ENCODE measurements around the gene ARAF. TPM values are rescaled to one million over a fixed set of nuclear protein-coding genes. Genes with fewer than 3 reads are reported as not detected.

The ARAF gene
- total and polyA plus RNA-seq, 2 of the 4 experiments (the other 2 are of a cell fraction): 9.1 to 52.2 TPM

DNA sequence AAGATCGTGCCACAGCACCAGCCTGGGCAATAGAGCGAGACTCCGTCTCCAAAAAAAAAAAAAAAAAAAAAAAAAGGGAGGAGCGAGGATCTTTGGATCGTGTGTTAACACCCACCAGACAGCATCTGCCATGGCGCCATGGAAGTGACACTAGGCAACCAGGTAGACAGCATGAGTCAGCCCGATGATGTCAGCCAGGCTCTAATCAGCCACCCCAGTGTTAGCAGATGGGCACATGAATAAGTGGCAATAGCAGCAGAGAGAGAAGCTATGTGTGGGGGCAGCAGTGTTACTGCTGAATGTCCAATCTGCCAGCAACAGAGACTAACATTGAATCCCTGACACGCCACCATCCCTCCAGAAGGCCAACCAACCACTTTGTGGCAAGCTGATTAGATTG is 52.1 kb downstream of the ARAF start:
- no peaks in the 10 kb centered on the region for H3K79me1 ChIP-seq (ENCODE audit: low read depth in 1 of 2, low read length in 2 of 2)
- POLR2A ChIA-PET (ENCODE audit: unreplicated experiment): no interaction called here
- TF ChIP-seq MAFK (IDR thresholded peaks at IDR 0.05; ENCODE audit: low read depth, low read length) (no peak), NFE2L2 (IDR thresholded peaks at IDR 0.05; ENCODE audit: low read depth, low read length) (no peak), RCOR1 (IDR thresholded peaks at IDR 0.05; ENCODE audit: insufficient replicate concordance, low read length) (no peak), SMC3 (IDR thresholded peaks at IDR 0.05; ENCODE audit: low read depth, low read length) (no peak), RFX5 (IDR thresholded peaks at IDR 0.05; ENCODE audit: low read depth, low read length) (no peak), BHLHE40 (IDR thresholded peaks at IDR 0.05; ENCODE audit: low read depth, low read length) (no peak), CHD1 (IDR thresholded peaks at IDR 0.05; ENCODE audit: low read depth, low read length) (no peak)
- TF ChIP-seq, protein P1, sequence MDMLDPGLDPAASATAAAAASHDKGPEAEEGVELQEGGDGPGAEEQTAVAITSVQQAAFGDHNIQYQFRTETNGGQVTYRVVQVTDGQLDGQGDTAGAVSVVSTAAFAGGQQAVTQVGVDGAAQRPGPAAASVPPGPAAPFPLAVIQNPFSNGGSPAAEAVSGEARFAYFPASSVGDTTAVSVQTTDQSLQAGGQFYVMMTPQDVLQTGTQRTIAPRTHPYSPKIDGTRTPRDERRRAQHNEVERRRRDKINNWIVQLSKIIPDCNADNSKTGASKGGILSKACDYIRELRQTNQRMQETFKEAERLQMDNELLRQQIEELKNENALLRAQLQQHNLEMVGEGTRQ (IDR thresholded peaks at IDR 0.05; ENCODE audit: low read depth, low read length): no peak
- TF ChIP-seq, protein P2, sequence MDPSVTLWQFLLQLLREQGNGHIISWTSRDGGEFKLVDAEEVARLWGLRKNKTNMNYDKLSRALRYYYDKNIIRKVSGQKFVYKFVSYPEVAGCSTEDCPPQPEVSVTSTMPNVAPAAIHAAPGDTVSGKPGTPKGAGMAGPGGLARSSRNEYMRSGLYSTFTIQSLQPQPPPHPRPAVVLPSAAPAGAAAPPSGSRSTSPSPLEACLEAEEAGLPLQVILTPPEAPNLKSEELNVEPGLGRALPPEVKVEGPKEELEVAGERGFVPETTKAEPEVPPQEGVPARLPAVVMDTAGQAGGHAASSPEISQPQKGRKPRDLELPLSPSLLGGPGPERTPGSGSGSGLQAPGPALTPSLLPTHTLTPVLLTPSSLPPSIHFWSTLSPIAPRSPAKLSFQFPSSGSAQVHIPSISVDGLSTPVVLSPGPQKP (IDR thresholded peaks at IDR 0.05; ENCODE audit: borderline replicate concordance, low read depth, low read length): no peak
- TF ChIP-seq, protein P3, sequence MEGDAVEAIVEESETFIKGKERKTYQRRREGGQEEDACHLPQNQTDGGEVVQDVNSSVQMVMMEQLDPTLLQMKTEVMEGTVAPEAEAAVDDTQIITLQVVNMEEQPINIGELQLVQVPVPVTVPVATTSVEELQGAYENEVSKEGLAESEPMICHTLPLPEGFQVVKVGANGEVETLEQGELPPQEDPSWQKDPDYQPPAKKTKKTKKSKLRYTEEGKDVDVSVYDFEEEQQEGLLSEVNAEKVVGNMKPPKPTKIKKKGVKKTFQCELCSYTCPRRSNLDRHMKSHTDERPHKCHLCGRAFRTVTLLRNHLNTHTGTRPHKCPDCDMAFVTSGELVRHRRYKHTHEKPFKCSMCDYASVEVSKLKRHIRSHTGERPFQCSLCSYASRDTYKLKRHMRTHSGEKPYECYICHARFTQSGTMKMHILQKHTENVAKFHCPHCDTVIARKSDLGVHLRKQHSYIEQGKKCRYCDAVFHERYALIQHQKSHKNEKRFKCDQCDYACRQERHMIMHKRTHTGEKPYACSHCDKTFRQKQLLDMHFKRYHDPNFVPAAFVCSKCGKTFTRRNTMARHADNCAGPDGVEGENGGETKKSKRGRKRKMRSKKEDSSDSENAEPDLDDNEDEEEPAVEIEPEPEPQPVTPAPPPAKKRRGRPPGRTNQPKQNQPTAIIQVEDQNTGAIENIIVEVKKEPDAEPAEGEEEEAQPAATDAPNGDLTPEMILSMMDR (conservative IDR thresholded peaks at IDR 0.05; ENCODE audit: low read depth, low read length): no peak
- no peak overlapping the region for H3K4ac ChIP-seq (ENCODE audit: low read depth, low read length)
- intact Hi-C loops (cut with micrococcal nuclease) (no loop called here), dilution Hi-C loops (cut with HindIII; ENCODE audit: low sequenced_read_pairs, unreplicated experiment) (no loop called here), in situ Hi-C loops (cut with MboI; ENCODE audit: low sequenced_read_pairs) (no loop called here)
- no peak overlapping the region for H3K18ac ChIP-seq (ENCODE audit: low read depth, low read length)
- ATAC-seq (ENCODE audit: low read depth) (no peak), DNase-seq (no peak)
- H2AFZ ChIP-seq (replicated peaks; ENCODE audit: low read length, poor library complexity): no peak overlapping the region
- no peak overlapping the region for H2BK5ac ChIP-seq (ENCODE audit: low read depth, low read length, poor library complexity, severe bottlenecking)
- H4K91ac ChIP-seq (ENCODE audit: insufficient read depth, low read depth, low read length): no peak overlapping the region
- peaks cover 8% of the 10 kb centered on the region; the same call in 1 of the 2 replicates for H3K27me3 ChIP-seq (ENCODE audit: control insufficient read depth, insufficient read depth, low read length)
- no peak overlapping the region for H2AK9ac ChIP-seq (replicated peaks; ENCODE audit: low read depth, low read length, poor library complexity)
- no peak overlapping the region for H3K23ac ChIP-seq (ENCODE audit: low read depth, low read length)
- BruUV-seq (replicated peaks): no TSS peak
- no peak overlapping the region for H3K4me2 ChIP-seq (ENCODE audit: low read depth, low read length)
- no peaks in the 10 kb centered on the region for H3K9me1 ChIP-seq (ENCODE audit: insufficient read depth, low read length)
- H2BK120ac ChIP-seq (ENCODE audit: low read depth, low read length): no peak overlapping the region
- H2BK20ac ChIP-seq (ENCODE audit: low read depth, low read length): no peak overlapping the region
- H3K9me3 ChIP-seq (ENCODE audit: control insufficient read depth, insufficient read depth, low read length): no peaks in the 10 kb centered on the region
- no peak overlapping the region for H3K14ac ChIP-seq (replicated peaks; ENCODE audit: low read depth, low read length)
- CTCF ChIA-PET: no interaction called here
- H3K9ac ChIP-seq (ENCODE audit: low read depth, low read length): no peak overlapping the region
- no peak overlapping the region for H2BK15ac ChIP-seq (ENCODE audit: low read depth, low read length)
- H3K56ac ChIP-seq (ENCODE audit: extremely low read depth, insufficient read depth, low read length): no peak overlapping the region
- H4K20me1 ChIP-seq (ENCODE audit: insufficient read depth, low read length): peaks cover 3% of the 10 kb centered on the region
- no peak overlapping the region for H2AK5ac ChIP-seq (ENCODE audit: low read depth, low read length)
- WGBS, 2 experiments (ENCODE audit: extremely low coverage in 2 of 2, insufficient read length in 1 of 2): no CpG with 5 or more reads among the region's 8 CpGs
- no peaks in the 10 kb centered on the region for H3K36me3 ChIP-seq (ENCODE audit: control insufficient read depth, insufficient read depth, low read length)
- H3K27ac ChIP-seq (ENCODE audit: insufficient read depth, low read length): no peak overlapping the region
- no peaks in the 10 kb centered on the region for H3K4me1 ChIP-seq (ENCODE audit: control insufficient read depth, insufficient read depth, low read length)
- no peak overlapping the region for H4K8ac ChIP-seq (ENCODE audit: low read depth in 2 of 2, low read length in 2 of 2)
- H3K4me3 ChIP-seq (ENCODE audit: insufficient read depth, low read depth, low read length): no peak overlapping the region
- no peak overlapping the region for H4K5ac ChIP-seq (ENCODE audit: low read depth, low read length)
